GM18508 (cell line): ENCODE measurements around the gene GPR162.

ENCODE experiments used
- ATAC-seq: cut with Tn5 transposase; IDR thresholded peaks from one replicate; pipeline ENCODE4 v1.9.1; 2021; ENCODE audit warnings: moderate number of reproducible peaks; ENCODE audit not compliant: insufficient read depth, unreplicated experiment

Gene GPR162

GRCh38 chr12:6820166-6820565, 1.5 kb upstream of the GPR162 start:
- no peak for ATAC-seq

- ATAC-seq = no peak
Observed at GRCh38 chr12:6822426-6823135, 960 bp downstream of the GPR162 start.

- no peak for ATAC-seq
Observed at GRCh38 chr12:6823182-6824084, 1.8 kb downstream of the GPR162 start.

GRCh38 chr12:6824085-6824775, 2.6 kb downstream of the GPR162 start:
- no peak for ATAC-seq

GRCh38 chr12:6824901-6825381, 3.3 kb downstream of the GPR162 start:
- ATAC-seq = no peak

GRCh38 chr12:6825398-6826124, 3.9 kb downstream of the GPR162 start:
- no peak for ATAC-seq

GRCh38 chr12:6826125-6826733, 4.6 kb downstream of the GPR162 start:
- no peak for ATAC-seq

GRCh38 chr12:6826734-6827436, 5.3 kb downstream of the GPR162 start:
- no peak for ATAC-seq

GRCh38 chr12:6827437-6827911, 5.9 kb downstream of the GPR162 start:
- no peak for ATAC-seq

GRCh38 chr12:6827982-6828780, 6.6 kb downstream of the GPR162 start, which contains the start of gene P3H3:
TSS of gene P3H3 (plus strand) at chr12:6828407. CDS start at chr12:6828441, 34 bp downstream.
- ATAC-seq = no peak

- no peak for ATAC-seq
Observed at GRCh38 chr12:6828781-6829535, 7.3 kb downstream of the GPR162 start.

GRCh38 chr12:6829536-6830220, 8.1 kb downstream of the GPR162 start:
- no peak for ATAC-seq

- ATAC-seq = no peak
Observed at GRCh38 chr12:6830286-6830890, 8.8 kb downstream of the GPR162 start.

- no peak for ATAC-seq
Observed at GRCh38 chr12:6830999-6831398, 9.4 kb downstream of the GPR162 start.

GRCh38 chr12:6831450-6831995, 9.9 kb downstream of the GPR162 start:
- ATAC-seq = no peak

- no peak for ATAC-seq
Observed at GRCh38 chr12:6832125-6832524, 10.5 kb downstream of the GPR162 start.
